Activated CD8-positive, alpha-beta T cell treated with anti-CD3 and anti-CD28 coated beads for 36 hours (primary cell): ENCODE measurements around the gene ACSF2. TPM values are rescaled to one million over a fixed set of nuclear protein-coding genes. Genes with fewer than 3 reads are reported as not detected.

Experiments used
- ATAC-seq: fragments of 200-7000 bp; cut with Tn5 transposase; one replicate; pipeline ENCODE4 v1.10.0; 2021; ENCODE audit warnings: mild to moderate bottlenecking, moderate library complexity
- CTCF ChIA-PET: fragments of 350-600 bp; sonication (Branson Sonifier 250); formaldehyde crosslinking; loops from one replicate; lab custom pipeline; 2021; ENCODE audit warnings: antibody characterized with exemption; lab: Charles Lee
- POLR2A ChIA-PET: fragments of 350-600 bp; sonication (Branson Sonifier 250); formaldehyde crosslinking; loops from one replicate; lab custom pipeline; 2021; ENCODE audit warnings: antibody characterized with exemption; lab: Charles Lee
- DNase-seq: peaks from one replicate; pipeline ENCODE4 v3.0.0-alpha.2; 2020
- H3K27ac Mint-ChIP-seq: one replicate; pipeline ENCODE4 v1.8.0; 2021; ENCODE audit warnings: mild to moderate bottlenecking, mixed read lengths
- H3K27me3 Mint-ChIP-seq: one replicate; pipeline ENCODE4 v1.8.0; 2021; ENCODE audit warnings: mixed read lengths
- H3K36me3 Mint-ChIP-seq: one replicate; pipeline ENCODE4 v1.8.0; 2021; ENCODE audit warnings: low read depth, mixed read lengths
- H3K4me1 Mint-ChIP-seq: one replicate; pipeline ENCODE4 v1.8.0; 2021; ENCODE audit warnings: low read depth, mixed read lengths
- H3K4me3 Mint-ChIP-seq: one replicate; pipeline ENCODE4 v1.8.0; 2021; ENCODE audit warnings: mild to moderate bottlenecking, moderate library complexity, mixed read lengths
- H3K9me3 Mint-ChIP-seq: one replicate; pipeline ENCODE4 v1.8.0; 2021; ENCODE audit warnings: mixed read lengths
- intact Hi-C: fragments of 100-400 bp; cut with micrococcal nuclease; formaldehyde crosslinking; loops from one replicate; pipeline ENCODE4 v1.10.0; 2022
- total RNA-seq, 2 experiments: library from RNA; stranded (reverse); gene quantifications; one replicate each; pipeline ENCODE4 v1.2.3, GENCODE V29; 2021
- TF ChIP-seq, protein P1 (sequence below): fragments of 200-600 bp; IDR thresholded peaks from one replicate; pipeline ENCODE4 v1.8.0; 2022; ENCODE audit warnings: antibody characterized with exemption, mild to moderate bottlenecking

The ACSF2 gene
- total RNA-seq, 2 experiments from 2014 or later: 14.5 to 17.5 TPM

DNA sequence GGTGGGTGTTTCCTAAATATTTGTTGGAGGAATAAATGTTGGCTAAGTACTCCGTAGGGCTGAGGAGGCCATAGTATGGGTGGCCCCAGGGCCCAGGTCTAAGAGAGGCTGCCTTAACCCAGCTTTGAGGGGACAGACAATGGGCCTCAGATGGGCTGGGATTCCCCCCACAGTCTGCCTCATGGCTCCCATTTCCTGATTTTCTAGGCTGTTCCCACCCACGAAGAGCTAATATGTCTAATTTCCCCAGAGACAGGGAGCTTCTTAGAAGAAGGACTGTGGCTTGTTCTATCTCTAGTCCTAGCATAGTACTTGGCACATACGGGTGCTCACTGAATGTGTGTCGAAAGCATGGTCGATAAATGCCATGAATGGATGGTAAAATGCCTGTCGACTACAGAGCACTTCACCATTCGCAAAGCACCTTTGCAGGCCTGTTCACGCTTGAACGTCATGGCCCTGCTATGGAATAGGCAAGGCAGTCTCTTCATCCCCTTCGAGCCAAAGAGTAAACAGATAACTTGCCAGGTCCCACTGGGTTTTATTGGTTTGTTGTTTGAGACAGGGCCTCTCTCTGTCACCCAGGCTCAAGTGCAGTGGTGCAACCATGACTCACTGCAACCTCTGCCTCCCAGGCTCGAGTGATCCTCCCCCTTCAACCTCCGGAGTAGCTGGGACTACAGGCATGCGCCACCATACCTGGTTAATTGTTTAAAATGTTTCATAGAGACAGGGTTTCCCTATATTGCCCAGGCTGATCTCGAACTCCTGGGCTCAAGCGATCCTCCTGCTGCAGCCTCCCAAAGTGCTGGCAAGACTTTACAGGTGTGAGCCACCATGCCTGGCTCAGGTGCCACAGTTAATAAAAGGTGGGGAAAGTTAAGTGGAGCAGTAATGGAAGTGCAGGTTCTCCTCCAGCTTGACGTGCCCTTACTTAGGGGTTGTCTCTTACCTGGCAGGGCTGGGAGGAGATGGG, 33.0 kb downstream of the ACSF2 start:
- no peak for ATAC-seq
- TF ChIP-seq, protein P1, sequence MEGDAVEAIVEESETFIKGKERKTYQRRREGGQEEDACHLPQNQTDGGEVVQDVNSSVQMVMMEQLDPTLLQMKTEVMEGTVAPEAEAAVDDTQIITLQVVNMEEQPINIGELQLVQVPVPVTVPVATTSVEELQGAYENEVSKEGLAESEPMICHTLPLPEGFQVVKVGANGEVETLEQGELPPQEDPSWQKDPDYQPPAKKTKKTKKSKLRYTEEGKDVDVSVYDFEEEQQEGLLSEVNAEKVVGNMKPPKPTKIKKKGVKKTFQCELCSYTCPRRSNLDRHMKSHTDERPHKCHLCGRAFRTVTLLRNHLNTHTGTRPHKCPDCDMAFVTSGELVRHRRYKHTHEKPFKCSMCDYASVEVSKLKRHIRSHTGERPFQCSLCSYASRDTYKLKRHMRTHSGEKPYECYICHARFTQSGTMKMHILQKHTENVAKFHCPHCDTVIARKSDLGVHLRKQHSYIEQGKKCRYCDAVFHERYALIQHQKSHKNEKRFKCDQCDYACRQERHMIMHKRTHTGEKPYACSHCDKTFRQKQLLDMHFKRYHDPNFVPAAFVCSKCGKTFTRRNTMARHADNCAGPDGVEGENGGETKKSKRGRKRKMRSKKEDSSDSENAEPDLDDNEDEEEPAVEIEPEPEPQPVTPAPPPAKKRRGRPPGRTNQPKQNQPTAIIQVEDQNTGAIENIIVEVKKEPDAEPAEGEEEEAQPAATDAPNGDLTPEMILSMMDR: no peak
- intact Hi-C loops: no loop called here
- no peaks in the 10 kb centered on the region for H3K4me1 Mint-ChIP-seq
- ChIA-PET CTCF (interaction anchor here (0.6 to 1.4 kb wide), 2 partner anchors 72 to 97 kb away, joined by 3 read pairs; no protein-coding TSS in a partner anchor), POLR2A (interaction anchor here (0.7 to 0.8 kb wide), 2 partner anchors 13 to 392 kb away, joined by 3 read pairs; no protein-coding TSS in a partner anchor)
- no peaks in the 10 kb centered on the region for H3K36me3 Mint-ChIP-seq
- no peak for DNase-seq
- H3K9me3 Mint-ChIP-seq: no peaks in the 10 kb centered on the region
- H3K4me3 Mint-ChIP-seq: no peak overlapping the region
- no peak overlapping the region for H3K27ac Mint-ChIP-seq
- H3K27me3 Mint-ChIP-seq: no peaks in the 10 kb centered on the region

DNA sequence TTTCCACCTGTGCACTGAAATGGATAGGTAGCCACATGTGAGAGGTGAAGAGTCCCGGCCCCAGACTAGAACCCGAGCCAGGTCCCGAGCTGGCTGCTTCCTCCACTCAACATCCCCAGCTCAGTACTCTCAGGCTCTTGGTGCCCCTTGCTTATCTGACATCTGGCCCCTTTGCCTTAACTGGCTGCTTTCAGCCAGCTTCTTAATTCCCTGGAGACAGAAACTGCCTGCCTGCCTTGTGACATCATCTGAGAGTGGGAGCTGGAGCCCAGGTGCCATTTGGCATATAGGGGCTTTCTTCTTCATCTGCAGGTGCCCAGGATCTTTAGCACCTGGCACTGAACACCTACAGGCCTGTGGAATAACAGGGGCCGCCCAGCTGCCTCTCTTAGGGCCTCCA, 33.7 kb downstream of the ACSF2 start:
- Mint-ChIP-seq H3K27ac (no peak overlapping the region), H3K4me3 (no peak overlapping the region), H3K36me3 (no peaks in the 10 kb centered on the region), H3K27me3 (no peaks in the 10 kb centered on the region), H3K9me3 (no peaks in the 10 kb centered on the region), H3K4me1 (no peaks in the 10 kb centered on the region)
- ChIA-PET CTCF (interaction anchor here (0.6 kb wide), 1 partner anchor 71 kb away, joined by 3 read pairs; no protein-coding TSS in a partner anchor), POLR2A (interaction anchor here (0.7 kb wide), 1 partner anchor 12 kb away, joined by 3 read pairs; no protein-coding TSS in a partner anchor)
- TF ChIP-seq, protein P1: no peak
- ATAC-seq (no peak), DNase-seq (no peak)
- intact Hi-C loops: no loop called here

DNA sequence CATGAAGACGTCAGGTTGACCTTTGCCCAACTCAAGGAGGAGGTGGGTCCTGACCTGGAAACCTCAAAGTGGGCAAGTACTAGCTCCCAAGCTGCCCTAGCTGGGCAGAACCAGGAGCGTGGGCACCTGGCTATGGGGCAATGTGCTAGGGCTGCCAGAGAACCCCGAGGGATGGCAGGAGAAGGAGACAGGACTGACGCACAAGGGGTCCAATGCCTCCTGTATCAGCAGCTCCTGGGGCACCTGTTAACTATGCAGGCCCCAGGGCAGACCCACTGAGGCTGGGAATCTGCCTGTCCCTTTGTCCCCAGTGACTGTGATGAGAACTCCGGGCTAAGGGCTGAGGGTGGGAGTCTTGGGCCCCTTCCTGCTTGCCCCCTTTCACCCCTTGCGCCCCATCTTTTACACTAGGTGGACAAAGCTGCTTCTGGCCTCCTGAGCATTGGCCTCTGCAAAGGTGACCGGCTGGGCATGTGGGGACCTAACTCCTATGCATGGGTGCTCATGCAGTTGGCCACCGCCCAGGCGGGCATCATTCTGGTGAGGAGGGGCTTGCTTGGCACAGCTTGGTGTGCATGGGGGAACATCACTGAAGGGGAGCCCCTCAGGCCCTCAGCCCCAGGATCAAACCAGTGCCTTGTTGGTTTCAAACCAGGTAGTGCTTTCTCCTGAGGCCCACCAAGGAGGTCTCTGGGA, 35.0 kb downstream of the ACSF2 start:
- Mint-ChIP-seq H3K9me3 (no peaks in the 10 kb centered on the region), H3K27ac (no peak overlapping the region), H3K36me3 (no peaks in the 10 kb centered on the region), H3K27me3 (no peaks in the 10 kb centered on the region), H3K4me1 (no peaks in the 10 kb centered on the region), H3K4me3 (no peak overlapping the region)
- intact Hi-C loops: no loop called here
- DNase-seq: no peak
- no peak for ATAC-seq
- TF ChIP-seq, protein P1: no peak
- ChIA-PET CTCF (interaction anchor here (1.0 kb wide), 1 partner anchor 64 kb away, joined by 3 read pairs; the partner anchor contains the start of gene LRRC59), POLR2A (no interaction called here)

DNA sequence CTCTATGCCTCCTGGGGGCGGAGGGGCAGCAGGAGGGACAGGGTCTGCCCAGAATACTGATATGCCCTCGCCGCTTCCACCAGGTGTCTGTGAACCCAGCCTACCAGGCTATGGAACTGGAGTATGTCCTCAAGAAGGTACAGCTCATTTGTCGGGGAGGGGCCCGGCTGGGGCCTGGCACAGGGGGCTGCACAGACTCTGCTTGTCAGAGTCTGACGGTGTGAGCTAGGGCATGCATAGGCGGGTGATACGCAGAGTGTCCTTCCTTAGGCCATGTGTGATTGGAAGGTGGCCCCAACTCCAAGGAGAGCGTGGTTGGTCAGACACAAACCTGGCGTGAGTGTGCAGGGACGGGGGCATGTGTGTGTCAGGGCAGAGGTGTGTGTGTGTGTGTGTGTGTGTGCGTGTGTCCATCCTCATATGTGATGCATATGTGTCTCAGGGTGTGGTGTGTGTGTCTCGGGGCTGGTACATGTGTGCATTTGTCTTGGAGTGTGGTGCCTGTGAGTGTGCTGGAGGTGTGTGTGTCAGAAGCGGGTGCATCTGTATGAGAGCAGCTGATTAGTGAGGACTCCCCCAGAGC, 35.6 kb downstream of the ACSF2 start:
- intact Hi-C loops: no loop called here
- no peak for ATAC-seq

More for the DNA sequence above, 35.6 kb downstream of the ACSF2 start:
- H3K4me3 Mint-ChIP-seq: no peak overlapping the region
- H3K36me3 Mint-ChIP-seq: no peaks in the 10 kb centered on the region
- no peaks in the 10 kb centered on the region for H3K9me3 Mint-ChIP-seq
- no peaks in the 10 kb centered on the region for H3K27me3 Mint-ChIP-seq
- H3K27ac Mint-ChIP-seq: no peak overlapping the region
- TF ChIP-seq, protein P1: no peak
- POLR2A ChIA-PET: no interaction called here
- no peak for DNase-seq
- CTCF ChIA-PET: interaction anchor here (1.0 kb wide), 1 partner anchor 64 kb away, joined by 3 read pairs; the partner anchor contains the start of gene LRRC59
- no peaks in the 10 kb centered on the region for H3K4me1 Mint-ChIP-seq
